Vagina (tissue), 2 donors: ENCODE data around the gene OR2T11.

ENCODE experiments used
- POLR2A ChIP-seq, 2 donors: fragments of 450-650 bp; IDR thresholded peaks; one replicate each; pipeline ENCODE4 v1.6.1; 2017; ENCODE audit warnings: antibody characterized with exemption in 2 of 2, mild to moderate bottlenecking in 2 of 2, moderate library complexity in 2 of 2
- POLR2AphosphoS5 ChIP-seq, 2 donors: sonication (generic); formaldehyde crosslinking; IDR thresholded peaks; one replicate each; pipeline ENCODE4 v1.9.0; 2017; ENCODE audit warnings: antibody characterized with exemption in 2 of 2, mild to moderate bottlenecking in 2 of 2, low read depth in 1 of 2; ENCODE audit not compliant: insufficient read depth in 1 of 2
- TF ChIP-seq, protein P1 (sequence below), 3 experiments: fragments of 450-650 bp in 2 of 3; fragments of 200-600 bp in 1 of 3; sonication (generic) in 1 of 3; IDR thresholded peaks; one replicate each; pipeline ENCODE4 v1.5.1; 2017 to 2019; ENCODE audit warnings: antibody characterized with exemption in 3 of 3, mild to moderate bottlenecking in 2 of 3, moderate library complexity in 2 of 3

DNA sequence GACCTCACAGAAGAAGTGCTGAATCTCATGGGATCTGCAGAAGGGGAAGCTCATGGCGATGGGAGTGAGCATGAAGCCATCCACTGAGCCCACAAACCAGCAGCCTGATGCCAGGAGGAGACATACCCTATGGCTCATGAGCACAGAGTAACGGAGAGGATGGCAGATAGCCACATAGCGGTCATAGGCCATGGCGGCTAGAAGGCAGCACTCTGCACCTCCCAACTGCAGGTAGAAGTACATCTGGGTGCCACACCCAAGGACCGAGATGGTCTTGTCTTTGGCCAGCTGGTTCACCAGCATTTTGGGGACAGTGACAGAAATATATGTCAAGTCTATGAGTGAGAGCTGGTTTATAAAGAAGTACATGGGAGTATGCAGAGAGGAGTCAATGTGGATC is 41.7 kb downstream of the OR2T11 start:
- TF ChIP-seq, protein P1, sequence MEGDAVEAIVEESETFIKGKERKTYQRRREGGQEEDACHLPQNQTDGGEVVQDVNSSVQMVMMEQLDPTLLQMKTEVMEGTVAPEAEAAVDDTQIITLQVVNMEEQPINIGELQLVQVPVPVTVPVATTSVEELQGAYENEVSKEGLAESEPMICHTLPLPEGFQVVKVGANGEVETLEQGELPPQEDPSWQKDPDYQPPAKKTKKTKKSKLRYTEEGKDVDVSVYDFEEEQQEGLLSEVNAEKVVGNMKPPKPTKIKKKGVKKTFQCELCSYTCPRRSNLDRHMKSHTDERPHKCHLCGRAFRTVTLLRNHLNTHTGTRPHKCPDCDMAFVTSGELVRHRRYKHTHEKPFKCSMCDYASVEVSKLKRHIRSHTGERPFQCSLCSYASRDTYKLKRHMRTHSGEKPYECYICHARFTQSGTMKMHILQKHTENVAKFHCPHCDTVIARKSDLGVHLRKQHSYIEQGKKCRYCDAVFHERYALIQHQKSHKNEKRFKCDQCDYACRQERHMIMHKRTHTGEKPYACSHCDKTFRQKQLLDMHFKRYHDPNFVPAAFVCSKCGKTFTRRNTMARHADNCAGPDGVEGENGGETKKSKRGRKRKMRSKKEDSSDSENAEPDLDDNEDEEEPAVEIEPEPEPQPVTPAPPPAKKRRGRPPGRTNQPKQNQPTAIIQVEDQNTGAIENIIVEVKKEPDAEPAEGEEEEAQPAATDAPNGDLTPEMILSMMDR (IDR thresholded peaks at IDR 0.05): no peak
- TF ChIP-seq POLR2AphosphoS5 (IDR thresholded peaks at IDR 0.05; ENCODE audit: insufficient read depth in 1 of 2, low read depth in 1 of 2) (no peak), POLR2A (IDR thresholded peaks at IDR 0.05) (no peak)
